ENCODE results near the gene WDR91.

The WDR91 gene

GRCh38 chr7:135195968-135196629 lies 15.2 kb downstream of the WDR91 start:
- no peak for DNase-seq

GRCh38 chr7:135195156-135195555 lies 16.2 kb downstream of the WDR91 start:
- no peak for DNase-seq

GRCh38 chr7:135194494-135195095 lies 16.7 kb downstream of the WDR91 start:
- no peak for DNase-seq

GRCh38 chr7:135193615-135194081 lies 17.7 kb downstream of the WDR91 start:
- DNase-seq, result no peak

GRCh38 chr7:135192914-135193536 lies 18.3 kb downstream of the WDR91 start:
- no peak for DNase-seq

- DNase-seq, result no peak
These were observed 20.6 kb downstream of the WDR91 start for GRCh38 chr7:135190703-135191102.

GRCh38 chr7:135189961-135190360 lies 21.4 kb downstream of the WDR91 start:
- DNase-seq, result no peak

GRCh38 chr7:135189221-135189662 lies 22.1 kb downstream of the WDR91 start:
- DNase-seq, result no peak

GRCh38 chr7:135188298-135188984 lies 22.9 kb downstream of the WDR91 start:
- no peak for DNase-seq

- DNase-seq, result no peak
These were observed 24.5 kb downstream of the WDR91 start for GRCh38 chr7:135186841-135187253.

- DNase-seq, result no peak
These were observed 25.1 kb downstream of the WDR91 start for GRCh38 chr7:135186261-135186540.

- no peak for DNase-seq
These were observed 25.7 kb downstream of the WDR91 start for GRCh38 chr7:135185471-135186260.

- no peak for DNase-seq
These were observed 27.0 kb downstream of the WDR91 start for GRCh38 chr7:135184254-135184841.

GRCh38 chr7:135183478-135183877 lies 27.8 kb downstream of the WDR91 start:
- no peak for DNase-seq

GRCh38 chr7:135181929-135182678 lies 29.2 kb downstream of the WDR91 start:
- DNase-seq, result no peak

- DNase-seq, result no peak
These were observed 29.9 kb downstream of the WDR91 start for GRCh38 chr7:135181261-135181928.

GRCh38 chr7:135180122-135180521 lies 31.2 kb downstream of the WDR91 start:
- DNase-seq, result no peak

- no peak for DNase-seq
These were observed 31.9 kb downstream of the WDR91 start for GRCh38 chr7:135179321-135179925.

GRCh38 chr7:135178364-135178763 lies 33.0 kb downstream of the WDR91 start:
- DNase-seq, result no peak

- DNase-seq, result no peak
These were observed 34.2 kb downstream of the WDR91 start for GRCh38 chr7:135177028-135177696.
